Measurements from ENCODE around the gene TMEM30A.

TMEM30A gene

DNA sequence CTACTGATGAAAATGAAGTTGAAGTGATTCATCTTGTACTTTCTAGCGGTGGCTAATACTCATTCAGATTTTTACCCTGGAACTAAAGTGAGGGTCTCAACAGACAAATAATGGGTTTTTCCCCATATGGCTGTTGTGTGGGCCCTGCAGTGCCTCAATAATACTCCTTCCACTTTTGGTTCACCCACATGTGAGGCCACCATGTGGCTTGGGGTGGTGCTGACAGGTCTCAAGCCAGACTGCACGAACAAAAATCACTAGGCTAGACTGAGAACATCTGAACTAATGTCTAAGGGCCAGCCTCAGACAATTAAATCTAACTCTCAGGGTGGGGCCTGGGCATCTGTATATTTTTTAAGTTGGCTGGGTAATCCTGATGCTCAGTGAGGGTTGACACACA lies 70.9 kb downstream of the TMEM30A start:
- no peak for DNase-seq

DNA sequence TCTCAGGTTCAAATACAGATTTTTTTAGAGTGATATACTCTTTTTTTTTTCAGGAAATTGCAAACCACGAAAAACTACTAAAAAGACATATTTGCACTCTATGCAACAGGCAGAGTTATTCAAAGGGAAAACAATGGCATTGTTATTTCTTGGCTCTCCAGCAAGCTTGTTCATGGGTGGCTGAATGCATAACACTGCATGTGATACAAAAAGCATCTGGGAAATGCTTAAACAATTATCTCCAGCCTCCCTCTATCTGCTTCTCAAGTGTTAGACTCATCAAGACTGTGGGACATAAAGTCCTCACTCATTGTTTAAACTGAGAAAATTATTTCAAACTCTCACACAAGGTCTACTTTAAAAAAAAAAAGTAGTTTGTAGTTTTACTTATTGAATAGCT lies 71.5 kb downstream of the TMEM30A start:
- no peak for DNase-seq

DNA sequence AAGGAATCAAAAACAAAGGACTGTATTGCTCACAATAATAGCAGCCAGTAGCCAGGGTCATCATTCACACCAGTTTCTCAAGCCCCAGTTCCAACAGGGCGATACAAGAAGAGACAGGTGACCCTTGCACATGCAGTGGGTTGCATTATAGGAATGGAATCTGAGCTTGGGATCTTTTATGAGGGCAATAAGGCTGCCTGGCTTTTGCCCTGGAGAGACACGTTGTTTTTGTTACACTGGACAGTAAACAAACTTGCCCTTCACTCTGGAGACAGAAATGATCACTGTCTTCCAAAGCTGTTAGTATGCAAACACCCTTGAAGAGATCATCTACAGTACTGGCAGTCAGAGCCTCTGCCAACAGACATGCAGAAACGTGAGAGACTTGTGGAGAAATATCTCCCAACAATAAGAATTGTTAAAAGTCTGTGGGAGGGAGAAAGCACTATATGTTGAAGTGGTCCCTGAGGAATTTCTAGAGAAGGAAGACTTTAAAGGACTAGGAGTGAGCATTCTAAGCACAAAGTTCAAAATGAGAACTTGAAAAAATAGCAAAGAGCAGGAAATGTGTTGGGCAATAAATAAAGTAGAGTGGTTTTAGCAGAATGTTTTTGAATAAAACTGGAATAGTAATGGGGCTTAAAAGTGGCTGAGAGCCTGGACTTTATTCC lies 72.5 kb downstream of the TMEM30A start:
- DNase-seq: no peak

DNA sequence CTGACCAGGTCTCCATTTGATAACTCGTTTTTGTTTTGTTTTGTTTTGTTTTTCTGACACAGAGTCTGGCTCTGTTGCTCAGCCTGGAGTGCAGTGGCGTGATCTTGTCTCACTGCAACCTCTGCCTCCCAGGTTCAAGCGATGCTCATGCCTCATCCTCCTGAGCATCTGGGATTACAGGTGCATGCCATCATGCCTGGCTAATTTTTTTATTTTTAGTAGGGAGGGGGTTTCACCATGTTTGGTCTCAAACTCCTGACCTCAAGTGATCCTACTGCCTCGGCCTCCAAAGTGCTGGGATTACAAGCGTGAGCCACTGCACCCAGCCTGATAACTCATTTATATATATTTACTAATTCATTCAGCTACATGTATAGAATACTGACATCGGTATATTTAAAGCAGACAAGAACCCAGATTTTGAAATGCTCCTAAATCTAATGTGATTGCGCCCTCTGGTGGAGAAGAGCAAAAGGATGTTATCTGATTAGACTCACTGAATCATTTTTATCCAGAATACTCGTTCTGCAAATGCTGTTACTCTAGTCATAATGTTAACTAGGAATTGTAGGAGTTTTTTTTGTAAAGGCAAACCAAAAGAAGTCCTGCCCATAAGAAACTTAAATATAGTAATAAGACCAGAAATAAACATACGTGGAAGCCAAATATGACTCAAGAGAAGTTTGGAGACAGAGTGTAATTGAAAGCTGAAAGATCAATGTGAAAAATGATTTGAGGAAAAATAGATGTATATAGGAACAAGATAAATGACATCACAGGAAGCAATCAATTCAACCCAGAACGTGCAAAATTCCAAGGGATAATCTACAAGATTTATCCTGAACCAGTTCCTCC lies 73.5 kb downstream of the TMEM30A start:
- DNase-seq: peak; percentile 67 to 91 (median 80)

DNA sequence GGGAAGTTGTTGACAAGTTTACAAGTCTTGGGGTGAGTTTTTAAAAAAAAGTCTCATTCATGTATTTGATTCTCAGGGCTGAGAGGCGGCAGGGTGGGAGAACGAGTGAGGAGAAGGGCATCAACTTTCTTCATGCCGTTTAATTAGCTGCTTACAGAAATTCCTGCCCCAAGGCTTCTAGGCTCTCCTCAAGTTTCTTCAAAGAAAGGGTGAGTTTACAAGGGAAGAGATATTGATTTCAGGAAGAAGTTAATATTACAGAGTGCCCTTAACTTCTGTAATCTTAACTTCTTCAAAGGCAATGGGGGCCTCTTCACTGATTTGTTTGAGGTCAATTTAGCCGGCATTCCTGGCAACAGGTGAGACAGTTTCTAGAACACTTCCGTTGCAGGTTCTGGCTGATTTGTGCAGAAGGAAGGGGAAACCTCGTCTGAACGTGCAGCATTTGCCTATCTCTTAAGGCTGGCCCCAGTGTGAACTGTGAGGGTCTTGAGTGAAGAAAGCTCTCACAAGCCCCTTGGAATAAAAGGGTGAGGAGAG lies 75.3 kb downstream of the TMEM30A start:
- DNase-seq: no peak

DNA sequence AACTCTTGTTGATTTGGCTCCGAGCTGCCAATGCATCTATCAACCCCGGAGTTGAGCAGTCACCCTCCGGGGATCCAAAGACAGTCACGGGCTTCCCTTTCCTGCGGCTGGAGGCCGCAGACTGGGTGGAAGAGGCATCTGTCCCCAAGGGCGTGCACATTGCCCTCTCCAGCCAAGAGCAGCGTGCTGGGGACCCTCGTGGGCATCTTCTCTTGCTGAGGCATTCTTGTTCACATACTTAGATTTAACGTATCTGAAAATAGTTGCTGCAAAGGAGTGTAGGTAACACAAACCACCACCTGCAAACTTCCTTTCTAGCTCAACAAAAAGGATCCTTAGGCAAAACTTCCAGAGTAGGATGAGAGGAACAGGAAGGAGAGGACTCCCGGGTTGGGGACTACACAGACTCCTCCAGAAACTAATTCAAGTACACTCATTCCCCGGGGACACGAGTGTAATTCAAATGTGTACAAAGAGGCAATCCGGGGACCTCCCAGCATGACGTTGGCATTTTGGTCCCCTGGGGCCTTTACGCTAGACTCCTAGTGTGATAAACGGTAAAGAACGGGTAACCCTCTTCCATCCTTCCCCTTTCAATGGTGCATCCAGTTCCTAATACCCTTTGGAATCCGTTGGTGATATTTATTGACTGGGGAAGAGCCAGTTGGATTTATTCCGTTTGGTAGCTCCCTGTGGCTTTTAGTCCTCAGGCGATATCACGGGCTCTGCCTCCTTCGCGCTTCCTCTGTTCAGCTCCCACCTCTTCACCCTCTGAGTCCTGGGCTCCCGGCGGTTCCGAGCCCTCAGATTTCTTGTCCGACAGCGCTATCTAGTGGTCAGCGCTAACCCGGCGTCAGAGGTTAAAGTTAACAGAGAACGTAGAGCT lies 76.1 kb downstream of the TMEM30A start:
- DNase-seq: peak; percentile 84 to 91 (median 90)

DNA sequence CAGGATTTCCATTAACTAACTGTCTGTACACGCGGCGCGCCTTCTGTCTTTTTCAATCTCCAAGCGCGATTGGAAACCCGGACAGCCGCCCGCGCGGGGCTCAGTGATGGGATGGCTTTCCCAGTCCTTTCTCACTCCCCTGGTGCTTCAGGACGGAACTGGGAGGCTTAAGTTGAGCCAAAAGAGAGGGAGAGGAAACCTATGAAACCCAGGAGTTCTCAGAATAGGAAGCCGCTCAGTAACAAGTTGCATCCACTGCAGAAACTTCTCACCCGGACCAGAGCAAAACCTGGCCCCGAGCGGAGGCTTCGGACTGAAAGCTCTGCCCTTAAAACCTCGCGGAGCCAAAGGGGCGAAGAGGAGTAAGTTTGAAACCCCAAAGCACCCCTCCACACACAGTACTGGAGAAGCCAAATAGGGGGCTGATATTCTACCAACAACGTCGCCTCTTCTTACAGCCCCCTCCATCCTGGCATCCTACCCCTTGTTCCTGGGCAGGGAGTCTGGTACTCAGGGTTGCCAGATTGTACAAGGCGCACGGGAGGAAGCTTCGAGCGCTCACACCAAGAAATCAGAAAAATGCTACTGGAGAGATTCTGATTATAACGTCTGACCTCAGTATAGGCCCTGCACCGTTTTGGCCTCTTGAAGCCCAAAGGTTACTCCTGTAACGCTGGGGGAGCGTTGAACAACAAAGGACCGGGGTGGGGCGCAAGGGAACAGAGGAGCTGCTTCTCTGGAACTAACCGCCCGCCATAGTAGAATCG lies 77.8 kb downstream of the TMEM30A start:
- no peak for DNase-seq

DNA sequence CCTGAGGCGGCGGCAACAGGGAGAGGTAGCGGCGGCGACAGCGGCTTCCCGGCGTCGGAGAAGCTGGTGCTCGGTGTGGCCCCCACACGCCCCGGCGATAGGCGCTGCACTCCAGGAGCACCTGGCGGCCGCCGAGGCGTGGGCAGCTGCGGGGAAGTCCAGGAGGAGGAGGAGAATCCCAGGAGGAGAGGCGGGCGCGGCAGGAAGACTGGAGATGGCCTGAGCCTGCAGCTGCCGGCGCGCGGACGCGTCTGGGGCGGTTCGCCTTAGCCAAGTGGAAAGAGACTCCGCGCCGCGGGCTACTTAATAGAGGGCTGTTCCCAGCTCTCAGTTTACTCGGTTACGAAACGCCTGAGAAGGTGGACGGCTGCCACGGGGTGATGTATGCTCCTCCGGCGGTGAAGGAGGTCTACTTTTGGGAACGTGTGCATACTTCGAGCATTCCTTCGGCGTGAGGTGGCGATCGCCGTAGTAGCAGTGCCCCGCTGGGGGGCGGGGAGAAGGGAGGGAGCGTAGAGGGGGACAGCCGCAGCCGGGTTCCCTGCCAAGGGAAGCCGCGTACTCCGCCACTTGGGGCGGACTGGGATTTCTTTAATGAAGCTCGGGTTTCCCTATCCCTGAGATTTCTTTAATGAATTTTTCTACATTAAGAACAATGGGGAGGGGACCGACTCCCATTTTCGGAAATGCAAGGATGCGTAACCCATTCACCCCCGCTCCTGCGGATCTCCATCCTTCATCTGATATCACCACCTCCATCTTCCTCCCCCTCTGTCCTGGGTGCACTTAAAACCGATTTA lies 78.6 kb downstream of the TMEM30A start, which contains the start of gene COL12A1:
Gene COL12A1, minus strand, starts transcription at position 278 of the 800 bp plus-strand sequence. CDS start 3,261 bp downstream, outside the sequence.
- peak in 1 of 4 experiments; percentile 25 for DNase-seq

DNA sequence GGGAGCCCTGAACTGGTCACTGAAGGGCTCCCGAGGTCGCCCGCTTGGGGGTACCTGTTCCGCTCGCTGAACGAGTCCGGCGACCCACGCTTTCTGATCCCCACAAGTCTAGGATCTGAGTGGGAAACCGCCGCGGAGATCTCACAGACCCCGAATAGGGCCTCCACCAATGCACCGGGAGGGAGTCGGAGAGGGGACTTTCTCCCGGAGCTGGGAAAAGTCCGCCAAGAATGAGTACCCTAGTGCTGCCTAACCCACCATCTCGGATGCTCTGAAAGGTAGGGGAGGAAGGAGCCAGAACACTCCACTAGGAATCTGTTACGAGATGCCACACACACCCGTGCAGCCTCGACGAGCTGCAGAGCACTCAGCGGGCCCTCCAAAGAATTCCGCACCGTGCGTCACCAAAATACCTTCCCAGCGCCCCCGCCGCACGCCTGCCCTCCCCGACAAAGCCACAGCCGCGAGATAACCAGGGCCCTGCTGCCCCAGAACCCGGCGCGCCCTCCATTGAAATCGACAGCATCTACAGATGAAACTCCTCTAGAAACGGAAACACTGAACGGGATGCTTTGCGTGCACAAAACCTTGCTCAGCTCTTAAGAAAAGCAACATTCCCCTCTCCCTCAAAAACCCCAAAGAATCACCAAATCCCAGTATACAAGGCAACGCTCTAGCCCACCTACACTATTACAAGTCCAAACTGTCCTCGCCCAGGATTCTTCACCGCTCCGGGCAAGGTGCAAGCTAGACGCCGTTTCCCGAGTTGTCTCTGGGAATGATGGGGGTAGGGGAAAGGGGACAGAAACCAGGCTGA lies 79.4 kb downstream of the TMEM30A start:
- DNase-seq: no peak

DNA sequence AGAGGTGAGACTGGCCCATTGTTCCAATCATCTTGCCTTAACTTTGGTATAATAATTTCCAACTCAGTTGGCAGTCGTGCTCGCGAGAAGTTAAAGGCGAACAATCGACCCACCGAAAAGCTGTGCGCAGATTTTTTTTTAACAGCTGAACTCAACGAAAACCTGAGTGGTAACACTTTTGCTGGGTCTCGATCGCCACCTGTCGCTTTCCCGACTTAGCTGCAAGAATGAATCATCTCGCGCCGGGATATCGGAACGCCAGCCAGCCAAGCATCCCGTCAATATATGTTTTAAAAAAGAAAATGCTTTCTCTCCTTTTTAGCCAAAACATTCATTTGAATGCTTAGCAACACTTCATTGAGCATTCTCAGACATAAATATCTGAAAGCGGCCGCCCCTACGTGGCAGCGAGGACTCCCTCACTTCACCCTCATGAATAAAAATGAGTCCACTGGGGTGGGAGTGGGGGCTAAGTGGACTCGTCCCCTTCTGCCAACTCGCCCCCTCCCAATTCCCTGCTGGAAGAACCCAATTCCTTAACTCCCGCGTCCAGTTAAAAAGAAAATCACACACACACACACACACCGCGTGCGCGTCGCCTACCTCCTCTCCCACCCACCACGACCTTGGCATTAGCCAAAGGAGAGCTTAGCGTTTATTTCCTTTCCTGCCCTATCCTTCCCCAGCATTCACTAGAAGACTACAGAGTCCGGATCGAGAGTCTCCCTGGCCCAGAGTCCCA lies 80.2 kb downstream of the TMEM30A start:
- peak; percentile 35 to 63 (median 41) for DNase-seq

DNA sequence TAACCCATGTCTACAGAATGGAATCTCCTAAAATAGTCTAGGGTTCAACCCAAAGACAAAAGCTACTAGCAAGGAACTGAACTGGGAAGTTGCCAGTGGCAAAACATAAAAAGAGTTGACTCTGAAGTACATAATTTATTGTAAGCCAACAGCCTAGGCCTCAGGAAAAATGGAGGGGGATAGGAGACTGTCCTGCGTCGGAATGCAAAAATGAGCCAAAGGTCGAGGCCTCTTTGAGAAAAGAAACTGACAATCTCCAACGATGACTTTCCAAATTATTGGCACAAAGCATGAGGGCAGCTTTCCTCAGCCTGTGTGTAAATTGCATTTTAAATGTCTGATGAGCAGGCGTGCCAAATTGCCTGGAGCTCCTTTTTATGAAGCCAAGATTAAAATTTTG lies 80.9 kb downstream of the TMEM30A start:
- DNase-seq: no peak
